Breast epithelium (tissue), 4 donors: ENCODE results near the gene NCS1. TPM values are rescaled to one million over a fixed set of nuclear protein-coding genes. Genes with fewer than 3 reads are reported as not detected.

Experiments
- DNase-seq, 2 donors: peaks; one replicate each; pipeline ENCODE4 v3.0.0-alpha.2; 2019; ENCODE audit warnings: low spot score in 2 of 2
- H3K27ac ChIP-seq, 2 donors: fragments of 200-600 bp; sonication (generic) in 1 of 2; one replicate each; pipeline ENCODE4 v1.5.1; 2016 to 2019; ENCODE audit warnings: mild to moderate bottlenecking in 1 of 2
- H3K27me3 ChIP-seq, 2 donors: fragments of 200-600 bp; sonication (generic) in 1 of 2; one replicate each; pipeline versions ENCODE4 v1.5.1 to v1.6.0; 2017 to 2019; ENCODE audit warnings: control low read depth in 1 of 2, mild to moderate bottlenecking in 1 of 2
- H3K36me3 ChIP-seq: fragments of 200-600 bp; one replicate; pipeline ENCODE4 v1.5.1; 2019
- H3K4me1 ChIP-seq, 2 donors: fragments of 200-600 bp; sonication (generic); one replicate each; pipeline ENCODE4 v1.5.1; 2016 to 2019; ENCODE audit warnings: control low read depth in 1 of 2
- H3K4me3 ChIP-seq, 3 donors: fragments of 200-600 bp; sonication (generic); 1 replicate in 2 of 3; 2 replicates in 1 of 3; pipeline ENCODE4 v1.5.1; 2016 to 2019; ENCODE audit warnings: mild to moderate bottlenecking in 3 of 3, moderate library complexity in 2 of 3
- H3K9me3 ChIP-seq, 2 donors: fragments of 200-600 bp; sonication (generic) in 1 of 2; one replicate each; pipeline ENCODE4 v1.5.1; 2016 to 2019; ENCODE audit warnings: control low read depth in 1 of 2
- CTCF ChIP-seq, 3 donors: fragments of 450-650 bp; IDR thresholded peaks; one replicate each; pipeline ENCODE4 v1.5.1; 2016 to 2017; ENCODE audit warnings: antibody characterized with exemption in 3 of 3, mild to moderate bottlenecking in 3 of 3, moderate library complexity in 3 of 3
- POLR2A ChIP-seq: fragments of 450-650 bp; IDR thresholded peaks from one replicate; pipeline ENCODE4 v1.6.1; 2016; ENCODE audit warnings: antibody characterized with exemption, mild to moderate bottlenecking, moderate library complexity
- POLR2AphosphoS5 ChIP-seq, 3 donors: sonication (generic); formaldehyde crosslinking; IDR thresholded peaks; one replicate each; pipeline ENCODE4 v1.6.1; 2017; ENCODE audit warnings: antibody characterized with exemption in 3 of 3
- intact Hi-C: fragments of 100-400 bp; cut with DNase I; formaldehyde crosslinking; loops from one replicate; pipeline ENCODE4 v1.15.1; 2023; ENCODE audit warnings: low total_unique reads
- total RNA-seq, 3 donors: library from RNA; depleted of rRNA; stranded (reverse); fragments of >200 nt; gene quantifications; one replicate each; pipeline ENCODE4 v1.1.0, GENCODE V29; 2016

The NCS1 gene
- total RNA-seq, 3 donors from 2014 or later = 3.2 to 3.9 (median 3.4) TPM

- DNase-seq = no peak
- Histone ChIP-seq H3K36me3 (no peaks in the 10 kb centered on the region), H3K27ac (no peak overlapping the region), H3K9me3 (peaks cover 9 to 14% of the 10 kb centered on the region in 2 donors), H3K4me1 (no peaks in the 10 kb centered on the region), H3K4me3 (no peak overlapping the region), H3K27me3 (no peaks in the 10 kb centered on the region)
- intact Hi-C loops = loop anchor here (5.0 kb wide), 1 partner anchor 1948 kb away; the partner anchor contains the start of genes GOLGA2 and SWI5
- no peak for TF ChIP-seq POLR2AphosphoS5 (IDR thresholded peaks at IDR 0.05)
- TF ChIP-seq POLR2A = no peak
- no peak for TF ChIP-seq CTCF (IDR thresholded peaks at IDR 0.05)
Observed at GRCh38 chr9:130225586-130225985, 53.4 kb downstream of the NCS1 start.

- no peaks in the 10 kb centered on the region for H3K27me3 ChIP-seq
- TF ChIP-seq CTCF (IDR thresholded peaks at IDR 0.05) = no peak
- no peak for TF ChIP-seq POLR2AphosphoS5 (IDR thresholded peaks at IDR 0.05)
- no peak for TF ChIP-seq POLR2A
- no peak for DNase-seq
- no peak overlapping the region for H3K27ac ChIP-seq
- no peak overlapping the region for H3K4me3 ChIP-seq
- H3K9me3 ChIP-seq = peaks cover 9 to 14% of the 10 kb centered on the region in 2 donors
- intact Hi-C loops = loop anchor here (5.0 kb wide), 1 partner anchor 1949 kb away; the partner anchor contains the start of genes GOLGA2 and SWI5
- H3K4me1 ChIP-seq = no peaks in the 10 kb centered on the region
- H3K36me3 ChIP-seq = no peaks in the 10 kb centered on the region
Observed at GRCh38 chr9:130226112-130226511, 53.9 kb downstream of the NCS1 start.

GRCh38 chr9:130227833-130228232, 55.6 kb downstream of the NCS1 start:
- Histone ChIP-seq H3K4me1 (no peaks in the 10 kb centered on the region), H3K9me3 (peaks cover 9 to 14% of the 10 kb centered on the region in 2 donors), H3K27ac (no peak overlapping the region), H3K27me3 (no peaks in the 10 kb centered on the region), H3K36me3 (no peaks in the 10 kb centered on the region), H3K4me3 (no peak overlapping the region)
- no peak for TF ChIP-seq CTCF (IDR thresholded peaks at IDR 0.05)
- TF ChIP-seq POLR2AphosphoS5 (IDR thresholded peaks at IDR 0.05) = no peak
- TF ChIP-seq POLR2A = no peak
- intact Hi-C loops = loop anchor here (5.0 kb wide), 1 partner anchor 1951 kb away; the partner anchor contains the start of genes GOLGA2 and SWI5
- no peak for DNase-seq

- H3K9me3 ChIP-seq = peaks cover 9 to 14% of the 10 kb centered on the region in 2 donors
- intact Hi-C loops = loop anchor here (5.0 kb wide), 1 partner anchor 1952 kb away; the partner anchor contains the start of genes GOLGA2 and SWI5
- H3K27me3 ChIP-seq = no peaks in the 10 kb centered on the region
- H3K36me3 ChIP-seq = no peaks in the 10 kb centered on the region
- TF ChIP-seq POLR2A (no peak), CTCF (IDR thresholded peaks at IDR 0.05) (no peak), POLR2AphosphoS5 (IDR thresholded peaks at IDR 0.05) (no peak)
- H3K27ac ChIP-seq = no peak overlapping the region
- no peak for DNase-seq
- H3K4me3 ChIP-seq = no peak overlapping the region
- H3K4me1 ChIP-seq = no peaks in the 10 kb centered on the region
Observed at GRCh38 chr9:130229759-130230158, 57.6 kb downstream of the NCS1 start.

- TF ChIP-seq POLR2A = no peak
- TF ChIP-seq POLR2AphosphoS5 (IDR thresholded peaks at IDR 0.05) = no peak
- TF ChIP-seq CTCF (IDR thresholded peaks at IDR 0.05) = no peak
- H3K4me3 ChIP-seq = no peak overlapping the region
- no peaks in the 10 kb centered on the region for H3K27me3 ChIP-seq
- intact Hi-C loops = no loop called here
- no peaks in the 10 kb centered on the region for H3K4me1 ChIP-seq
- H3K9me3 ChIP-seq = peaks cover 9 to 14% of the 10 kb centered on the region in 2 donors
- H3K27ac ChIP-seq = no peak overlapping the region
- no peak for DNase-seq
- no peaks in the 10 kb centered on the region for H3K36me3 ChIP-seq
Observed at GRCh38 chr9:130230631-130231030, 58.4 kb downstream of the NCS1 start.
